ENCODE data around the gene IRAK3. TPM values are rescaled to one million over a fixed set of nuclear protein-coding genes. Genes with fewer than 3 reads are reported as not detected.

The IRAK3 gene
- 9.4 and 15.5 TPM in 2 replicates for total RNA-seq

- no peak for DNase-seq (ENCODE audit: low read depth, low spot score)
Observed at GRCh38 chr12:66188584-66189485, at the start of gene IRAK3. IRAK3 (plus strand) TSS chr12:66189214; CDS start chr12:66189300, 86 bp downstream.

GRCh38 chr12:66139328-66139727, 49.7 kb upstream of the IRAK3 start:
- no peak for DNase-seq (ENCODE audit: low read depth, low spot score)

GRCh38 chr12:66140731-66141130, 48.3 kb upstream of the IRAK3 start:
- DNase-seq (ENCODE audit: low read depth, low spot score), result no peak

GRCh38 chr12:66141299-66141698, 47.7 kb upstream of the IRAK3 start:
- DNase-seq (ENCODE audit: low read depth, low spot score), result no peak

GRCh38 chr12:66142826-66143225, 46.2 kb upstream of the IRAK3 start:
- no peak for DNase-seq (ENCODE audit: low read depth, low spot score)

GRCh38 chr12:66143868-66144267, 45.1 kb upstream of the IRAK3 start:
- no peak for DNase-seq (ENCODE audit: low read depth, low spot score)

- DNase-seq (ENCODE audit: low read depth, low spot score), result peak; percentile 64
Observed at GRCh38 chr12:66144791-66145754, 43.9 kb upstream of the IRAK3 start.

GRCh38 chr12:66149702-66150398, 39.2 kb upstream of the IRAK3 start:
- DNase-seq (ENCODE audit: low read depth, low spot score), result no peak

- no peak for DNase-seq (ENCODE audit: low read depth, low spot score)
Observed at GRCh38 chr12:66152732-66153131, 36.3 kb upstream of the IRAK3 start.

GRCh38 chr12:66154776-66155175, 34.2 kb upstream of the IRAK3 start:
- DNase-seq (ENCODE audit: low read depth, low spot score), result no peak

GRCh38 chr12:66156654-66157053, 32.4 kb upstream of the IRAK3 start:
- no peak for DNase-seq (ENCODE audit: low read depth, low spot score)

- DNase-seq (ENCODE audit: low read depth, low spot score), result no peak
Observed at GRCh38 chr12:66159123-66159522, 29.9 kb upstream of the IRAK3 start.

- DNase-seq (ENCODE audit: low read depth, low spot score), result no peak
Observed at GRCh38 chr12:66160704-66161103, 28.3 kb upstream of the IRAK3 start.

GRCh38 chr12:66162701-66163100, 26.3 kb upstream of the IRAK3 start:
- no peak for DNase-seq (ENCODE audit: low read depth, low spot score)

GRCh38 chr12:66163289-66163688, 25.7 kb upstream of the IRAK3 start:
- DNase-seq (ENCODE audit: low read depth, low spot score), result no peak

GRCh38 chr12:66164349-66164821, 24.6 kb upstream of the IRAK3 start:
- DNase-seq (ENCODE audit: low read depth, low spot score), result no peak

GRCh38 chr12:66165141-66165540, 23.9 kb upstream of the IRAK3 start:
- DNase-seq (ENCODE audit: low read depth, low spot score), result no peak

GRCh38 chr12:66166561-66166960, 22.5 kb upstream of the IRAK3 start:
- no peak for DNase-seq (ENCODE audit: low read depth, low spot score)

GRCh38 chr12:66168410-66168809, 20.6 kb upstream of the IRAK3 start:
- DNase-seq (ENCODE audit: low read depth, low spot score), result no peak

- peak; percentile 75 for DNase-seq (ENCODE audit: low read depth, low spot score)
Observed at GRCh38 chr12:66169221-66170170, 19.5 kb upstream of the IRAK3 start, which contains the start of gene TMBIM4. TMBIM4 (minus strand) TSS chr12:66169996; CDS start chr12:66169951, 45 bp downstream.

Data from pulmonary artery endothelial cell (primary cell).